ENCODE measurements around the gene ALG14. TPM values are rescaled to one million over a fixed set of nuclear protein-coding genes. Genes with fewer than 3 reads are reported as not detected.
A peak's percentile ranks its signal among the peaks of the same experiment; 100 is the strongest.

ALG14 gene
- total RNA-seq, 6 donors from 2014 or later: 0.55 to 6.2 (median 0.98) TPM

- no peak for TF ChIP-seq POLR2A (IDR thresholded peaks at IDR 0.05)
- no peak for TF ChIP-seq POLR2AphosphoS5 (IDR thresholded peaks at IDR 0.05)
- TF ChIP-seq CTCF (IDR thresholded peaks at IDR 0.05): no peak
- TF ChIP-seq EP300 (IDR thresholded peaks at IDR 0.05): no peak
- 71 to 78% methylated on average over 7 of the region's 7 CpGs for WGBS, 2 donors
- H3K27me3 ChIP-seq: peaks cover 0 to 10% (median 0%) of the 10 kb centered on the region in 4 donors
- H3K27ac ChIP-seq: peak overlapping the region; percentile 96 to 100 (median 99)
- H3K36me3 ChIP-seq: peaks cover 0 to 11% (median 0%) of the 10 kb centered on the region in 4 donors
- H3K9me3 ChIP-seq: no peaks in the 10 kb centered on the region
- no peak for ATAC-seq (ENCODE audit: low FRiP score in 2 of 2)
- peaks cover 19 to 46% (median 33%) of the 10 kb centered on the region in 4 donors for H3K4me1 ChIP-seq
- no peak for DNase-seq
- peak overlapping the region in 3 of 4 donors; percentile 70 to 79 (median 72) for H3K4me3 ChIP-seq
These were observed 144.3 kb downstream of the ALG14 start for GRCh38 chr1:94928293-94928939.

GRCh38 chr1:94927405-94928175 lies 145.2 kb downstream of the ALG14 start:
- peaks cover 0 to 3% (median 0%) of the 10 kb centered on the region in 4 donors for H3K36me3 ChIP-seq
- ATAC-seq (ENCODE audit: low FRiP score in 2 of 2) (peak in 1 of 2 donors; percentile 30), DNase-seq (no peak)
- no peaks in the 10 kb centered on the region for H3K9me3 ChIP-seq
- TF ChIP-seq EP300 (IDR thresholded peaks at IDR 0.05): peak in 1 of 4 donors; percentile 1
- no peak for TF ChIP-seq POLR2AphosphoS5 (IDR thresholded peaks at IDR 0.05)
- peak in 1 of 4 donors; percentile 33 for TF ChIP-seq POLR2A (IDR thresholded peaks at IDR 0.05)
- no peak for TF ChIP-seq CTCF (IDR thresholded peaks at IDR 0.05)
- peak overlapping the region; percentile 96 to 100 (median 99) for H3K27ac ChIP-seq
- H3K27me3 ChIP-seq: peaks cover 0 to 10% (median 0%) of the 10 kb centered on the region in 4 donors
- WGBS, 2 donors: 11 to 23% methylated on average over 23 to 37 of the region's 40 CpGs
- peak overlapping the region; percentile 44 to 79 (median 71) for H3K4me3 ChIP-seq
- H3K4me1 ChIP-seq: peaks cover 28 to 54% (median 39%) of the 10 kb centered on the region in 4 donors

- peaks cover 0 to 10% (median 0%) of the 10 kb centered on the region in 4 donors for H3K27me3 ChIP-seq
- H3K4me1 ChIP-seq: peaks cover 32 to 60% (median 45%) of the 10 kb centered on the region in 4 donors
- peak; percentile 92 to 97 for DNase-seq
- no peaks in the 10 kb centered on the region for H3K36me3 ChIP-seq
- TF ChIP-seq EP300 (IDR thresholded peaks at IDR 0.05): peak in 1 of 4 donors; percentile 24
- TF ChIP-seq POLR2A (IDR thresholded peaks at IDR 0.05): peak; percentile 83 to 99 (median 95)
- no peak for TF ChIP-seq CTCF (IDR thresholded peaks at IDR 0.05)
- peak; percentile 87 to 98 for TF ChIP-seq POLR2AphosphoS5 (IDR thresholded peaks at IDR 0.05)
- H3K9me3 ChIP-seq: no peaks in the 10 kb centered on the region
- H3K4me3 ChIP-seq: peak within 1 kb of the TSS; percentile 70 to 79 (median 73)
- H3K27ac ChIP-seq: peak within 1 kb of the TSS; percentile 96 to 100 (median 99)
- ATAC-seq (ENCODE audit: low FRiP score in 2 of 2): peak; percentile 94 to 96
- WGBS, 2 donors: 0 to 1% methylated on average over 8 to 15 of the region's 57 CpGs
These were observed 145.8 kb downstream of the ALG14 start, which contains the start of gene CNN3 for GRCh38 chr1:94926915-94927404. Gene CNN3 (minus strand): TSS chr1:94927110. CDS start chr1:94926894, 216 bp downstream.

- H3K4me3 ChIP-seq: peak overlapping the region; percentile 70 to 79 (median 73)
- peak in 5 of 6 experiments; percentile 34 to 63 (median 52) for TF ChIP-seq CTCF (IDR thresholded peaks at IDR 0.05)
- no peak for TF ChIP-seq POLR2AphosphoS5 (IDR thresholded peaks at IDR 0.05)
- DNase-seq (peak; percentile 46 to 91), ATAC-seq (ENCODE audit: low FRiP score in 2 of 2) (peak; percentile 53 to 71)
- WGBS, 2 donors: 0 to 1% methylated on average over 4 to 44 of the region's 78 CpGs
- H3K4me1 ChIP-seq: peaks cover 38 to 64% (median 49%) of the 10 kb centered on the region in 4 donors
- peaks cover 0 to 10% (median 0%) of the 10 kb centered on the region in 4 donors for H3K27me3 ChIP-seq
- H3K36me3 ChIP-seq: no peaks in the 10 kb centered on the region
- H3K27ac ChIP-seq: peak overlapping the region; percentile 96 to 100 (median 99)
- H3K9me3 ChIP-seq: no peaks in the 10 kb centered on the region
These were observed 146.4 kb downstream of the ALG14 start for GRCh38 chr1:94926126-94926914.

Data from upper lobe of left lung (tissue), 6 donors.